GDM1 (cell line): ENCODE results near the gene KISS1R.
"Not testable (repeated sequence)": the region's sequence is repeated elsewhere in the genome, so short reads cannot be mapped to it uniquely, and the experiment has no call there.

ENCODE experiments used
- DNase-seq: peaks from one replicate; lab custom pipeline; 2025; lab: John Stamatoyannopoulos, UW

The KISS1R gene

GRCh38 chr19:917323-918151 lies at the start of gene KISS1R:
Gene KISS1R (plus strand): TSS chr19:917333. CDS start chr19:917503, 170 bp downstream.
- peak; percentile 20 for DNase-seq

DNA sequence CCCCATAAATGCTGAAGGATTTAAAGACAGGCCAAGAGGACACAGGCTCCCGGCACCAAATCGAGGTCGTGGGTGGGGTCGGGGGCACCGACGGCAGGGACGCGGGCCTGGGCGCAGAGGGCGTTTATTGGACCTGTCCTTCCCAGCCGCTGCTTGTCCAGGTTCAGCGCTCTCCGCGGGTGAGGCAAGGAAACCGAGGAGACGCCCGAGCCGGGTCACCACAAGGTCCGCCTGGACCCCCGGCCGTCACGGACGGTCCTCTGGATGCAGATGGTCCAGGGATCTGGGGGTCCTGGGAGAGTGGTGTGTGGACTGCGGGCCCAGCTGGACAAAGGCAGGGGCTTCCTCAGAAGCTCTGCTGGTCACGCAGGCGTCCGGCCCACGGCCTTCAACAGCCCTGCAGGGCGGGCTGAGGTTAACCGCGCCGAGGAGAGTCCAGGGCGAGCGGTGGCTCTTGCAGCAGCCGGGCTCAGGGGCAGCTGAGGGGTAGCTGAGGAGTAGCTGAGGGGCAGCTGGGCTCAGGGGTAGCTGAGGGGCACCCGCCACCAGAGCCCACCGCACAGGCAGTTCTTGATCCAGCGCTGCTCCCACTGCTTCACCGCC lies 49.2 kb upstream of the KISS1R start:
- no peak for DNase-seq

DNA sequence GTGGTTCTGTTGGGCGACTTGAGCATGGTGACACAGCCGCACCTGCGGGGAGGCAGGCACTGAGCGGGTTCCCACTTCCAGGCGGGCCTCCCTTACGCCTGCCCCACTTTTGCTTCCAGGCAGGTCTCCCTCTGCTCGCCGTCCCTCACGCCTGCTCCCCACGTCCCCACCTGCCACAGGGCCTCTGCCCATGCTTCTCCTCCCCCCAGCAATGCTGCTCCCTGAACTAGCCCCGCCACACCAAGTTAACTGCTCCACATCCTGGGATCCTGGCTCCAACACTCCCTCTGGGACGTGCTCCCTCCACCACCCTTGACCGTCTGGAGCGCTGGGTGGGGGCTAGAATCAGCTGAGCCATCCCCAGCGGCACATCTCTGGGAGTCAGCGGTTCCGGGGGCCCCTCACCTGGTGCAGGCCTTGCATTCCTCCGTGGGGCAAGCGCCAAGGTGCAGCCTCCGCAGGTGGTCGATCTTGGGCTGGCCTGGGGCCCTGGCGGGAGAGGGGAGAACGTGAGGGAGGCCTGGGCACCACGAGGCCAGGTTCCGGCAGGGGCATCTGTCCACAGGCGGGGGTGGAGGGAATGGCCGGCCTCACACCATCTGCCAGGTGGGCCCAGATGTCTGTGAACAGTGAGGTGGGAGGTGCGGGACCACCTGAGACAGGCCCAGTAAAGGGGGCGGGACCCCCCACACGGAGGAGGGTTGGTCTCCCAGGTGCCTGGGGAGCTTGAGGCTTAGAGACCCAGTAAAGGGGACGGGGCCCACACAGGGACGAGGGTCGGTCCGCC lies 48.5 kb upstream of the KISS1R start:
- DNase-seq: no peak

DNA sequence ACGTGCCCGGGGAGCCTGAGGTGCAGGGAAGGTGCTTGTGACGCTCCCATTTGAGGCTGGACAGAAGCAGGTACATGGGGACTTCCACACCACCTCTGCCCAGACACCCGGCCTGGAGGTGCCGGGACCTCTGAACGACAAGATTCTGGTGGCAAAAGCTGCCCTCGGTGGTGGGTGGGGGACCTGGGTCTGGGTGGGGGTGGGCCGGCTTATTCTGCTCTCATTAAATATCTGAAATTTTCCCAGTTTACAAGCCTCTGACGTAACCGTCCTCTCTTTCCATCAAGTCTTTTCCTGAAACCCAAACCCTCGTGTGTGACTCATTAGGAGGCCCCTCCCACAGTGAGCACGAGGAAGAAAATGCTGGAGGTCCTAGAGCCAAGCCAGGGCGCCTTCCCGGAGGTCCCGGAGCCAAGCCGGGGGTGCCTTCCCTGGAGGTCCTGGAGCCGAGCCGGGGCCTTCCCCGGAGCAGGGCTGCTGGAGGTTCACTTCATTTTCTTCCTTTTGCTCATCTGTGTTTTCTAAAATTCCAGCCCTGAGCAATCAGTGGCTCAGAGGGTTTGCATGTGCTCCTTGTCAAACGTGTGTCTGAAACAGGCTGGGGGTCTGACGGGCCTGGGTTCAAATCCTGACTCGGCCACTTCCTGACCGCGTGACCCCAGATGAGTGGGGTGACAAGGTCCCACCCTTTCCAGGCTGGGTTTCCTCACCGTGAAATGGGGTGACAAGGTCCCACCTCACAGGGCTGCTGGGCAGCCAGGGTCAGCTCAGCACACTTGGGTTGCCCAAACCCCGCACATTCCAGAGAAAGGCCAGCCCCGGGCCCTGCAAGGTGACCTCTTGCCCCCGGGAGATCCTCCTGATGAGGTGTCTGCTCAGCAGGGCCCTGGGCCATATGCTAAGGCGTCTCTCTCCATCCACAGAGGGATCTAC lies 47.6 kb upstream of the KISS1R start:
- no peak for DNase-seq

- no peak for DNase-seq
Observed at GRCh38 chr19:870314-870713, 46.8 kb upstream of the KISS1R start.

GRCh38 chr19:870963-871401 lies 46.2 kb upstream of the KISS1R start:
- no peak for DNase-seq

DNA sequence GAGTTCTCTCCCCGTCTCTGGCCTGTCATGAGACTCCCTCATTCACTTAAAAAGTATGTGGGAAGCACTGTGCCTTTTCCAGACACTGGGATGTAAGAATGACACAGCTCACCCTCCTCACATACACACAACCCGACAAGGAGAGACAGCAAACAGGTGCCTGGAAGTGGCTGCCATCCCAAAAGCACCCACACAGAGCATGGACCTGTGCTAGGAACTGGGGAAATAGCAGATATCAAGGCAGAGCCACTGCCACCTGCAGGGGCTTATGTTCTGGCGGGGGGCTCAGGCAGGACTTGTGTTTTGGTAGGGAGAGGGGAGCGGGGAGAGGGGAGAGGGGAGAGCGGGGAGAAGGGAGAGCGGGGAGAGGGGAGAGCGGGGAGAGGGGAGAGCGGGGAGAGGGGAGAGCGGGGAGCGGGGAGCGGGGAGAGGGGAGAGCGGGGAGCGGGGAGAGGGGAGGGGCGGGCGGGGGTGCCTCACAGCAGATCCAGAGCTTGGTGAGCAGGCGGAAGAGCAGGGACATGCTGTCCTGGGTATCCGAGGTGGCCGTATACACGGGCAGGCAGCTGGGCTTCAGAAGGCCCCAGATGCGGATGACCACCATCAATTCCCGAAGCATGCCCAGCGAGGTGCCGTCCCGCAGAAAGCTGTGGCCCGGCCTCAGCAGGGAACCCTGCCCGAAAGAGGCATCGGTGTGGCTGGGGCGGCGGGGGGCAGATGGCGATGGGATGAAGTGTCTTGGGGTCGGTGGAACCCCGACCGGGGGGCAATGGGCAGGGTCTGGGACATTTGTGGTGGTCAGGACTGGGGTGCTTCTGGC lies 45.5 kb upstream of the KISS1R start:
- no peak for DNase-seq

DNA sequence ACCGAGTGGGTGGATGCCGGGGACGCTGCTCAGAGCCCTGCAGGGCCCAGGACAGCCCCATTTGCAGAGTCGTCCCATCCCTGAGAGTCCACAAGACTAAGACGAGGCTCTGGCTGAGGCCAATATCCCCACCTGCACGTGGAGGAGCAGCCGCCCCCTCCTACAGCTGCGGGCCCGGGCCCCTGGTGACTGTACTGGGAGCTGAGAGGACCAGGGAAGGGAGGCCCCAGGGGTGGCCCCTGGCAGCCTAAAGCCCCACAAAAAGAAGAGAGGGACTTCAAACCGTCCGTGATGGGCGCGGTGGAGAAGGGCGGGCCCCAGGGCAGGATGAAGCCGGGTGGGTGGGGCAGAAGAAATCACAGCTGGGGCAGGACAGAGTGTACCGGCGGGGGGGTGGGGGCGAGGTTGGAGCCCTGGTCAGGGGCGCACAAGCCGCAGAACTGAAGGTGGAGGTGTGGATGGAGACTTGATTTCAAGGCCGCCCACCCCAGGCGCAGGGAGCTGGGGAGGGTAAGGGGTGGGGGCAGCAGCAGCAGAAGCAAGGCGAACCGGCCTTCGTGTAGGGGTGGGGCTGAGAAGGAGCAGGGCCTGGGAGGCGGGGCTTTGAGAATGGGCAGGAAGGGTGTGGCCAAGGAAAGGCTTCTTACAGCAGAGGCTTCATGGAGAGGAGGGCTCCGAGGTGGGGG lies 44.7 kb upstream of the KISS1R start:
- no peak for DNase-seq

DNA sequence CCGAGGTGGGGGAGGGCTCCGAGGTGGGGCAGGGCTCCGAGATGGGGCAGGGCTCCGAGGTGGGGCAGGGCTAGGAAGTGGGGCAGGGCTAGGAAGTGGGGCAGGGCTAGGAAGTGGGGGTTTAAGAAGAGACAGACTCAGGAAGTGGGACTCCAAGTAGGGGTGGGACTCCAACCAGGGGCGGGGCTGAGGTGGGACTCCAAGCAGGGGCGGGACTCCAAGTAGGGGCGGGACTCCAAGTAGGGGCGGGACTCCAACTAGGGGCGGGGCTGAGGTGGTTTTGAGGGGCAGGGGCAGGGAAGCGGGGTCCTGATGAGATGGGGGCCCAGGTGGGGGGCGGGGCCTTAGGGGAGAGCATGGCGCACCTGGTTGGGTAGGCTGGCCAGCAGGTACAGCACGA lies 44.0 kb upstream of the KISS1R start:
- no peak for DNase-seq

DNA sequence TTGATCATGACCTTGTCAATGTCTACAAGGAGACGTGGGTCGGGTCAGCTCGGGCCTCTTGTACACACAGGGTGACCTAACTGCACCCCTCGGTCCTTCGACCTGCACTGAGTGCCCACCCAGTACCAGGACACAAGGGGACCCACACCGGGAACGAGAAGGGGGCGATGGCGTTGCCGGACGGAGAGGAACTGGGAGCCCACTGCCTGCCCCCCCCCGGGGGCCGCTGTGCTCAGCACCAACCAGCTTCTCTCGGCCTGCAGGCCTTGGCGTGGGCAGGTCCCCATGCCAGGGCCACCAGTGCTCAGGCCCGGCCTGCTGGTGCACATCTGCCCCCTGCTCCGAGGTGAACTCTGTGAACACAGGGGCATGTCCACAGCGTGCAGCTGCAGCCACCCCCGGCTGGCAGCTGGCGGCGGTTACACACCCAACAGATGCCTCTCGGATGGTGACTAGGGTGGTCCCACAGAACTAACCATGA lies 43.5 kb upstream of the KISS1R start:
- DNase-seq: no peak

DNA sequence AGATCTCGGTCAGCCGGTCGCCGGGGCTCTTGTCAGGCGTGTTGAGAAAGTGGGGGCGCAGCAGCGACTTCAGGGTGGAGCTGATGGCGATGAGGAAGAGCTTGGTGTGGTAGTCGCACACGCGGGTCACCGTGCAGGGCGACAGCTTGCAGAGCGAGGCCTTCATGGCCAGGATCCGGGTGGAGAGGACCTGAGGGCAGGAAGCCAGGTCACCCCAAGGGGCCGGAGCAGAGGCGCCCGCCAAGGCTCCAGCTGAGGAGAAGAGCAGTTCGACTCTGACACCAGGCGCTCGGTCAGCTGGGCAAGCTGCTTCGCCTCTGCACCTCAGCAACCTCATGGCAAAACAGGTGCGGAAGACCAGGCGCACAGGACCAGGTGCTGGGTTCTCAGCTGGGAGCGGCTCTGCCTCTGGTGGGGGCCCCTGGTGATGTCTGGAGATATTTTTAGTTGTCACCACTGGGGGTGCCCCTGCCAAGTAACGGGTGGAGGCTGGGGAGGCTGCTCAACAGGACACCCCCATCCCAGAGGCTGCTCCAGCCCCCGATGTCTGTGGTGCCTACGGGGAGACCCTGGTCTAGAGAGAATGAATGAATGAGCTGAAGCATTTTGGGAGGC lies 41.8 kb upstream of the KISS1R start:
- no peak for DNase-seq

GRCh38 chr19:876089-876488 lies 41.0 kb upstream of the KISS1R start:
- DNase-seq: no peak

DNA sequence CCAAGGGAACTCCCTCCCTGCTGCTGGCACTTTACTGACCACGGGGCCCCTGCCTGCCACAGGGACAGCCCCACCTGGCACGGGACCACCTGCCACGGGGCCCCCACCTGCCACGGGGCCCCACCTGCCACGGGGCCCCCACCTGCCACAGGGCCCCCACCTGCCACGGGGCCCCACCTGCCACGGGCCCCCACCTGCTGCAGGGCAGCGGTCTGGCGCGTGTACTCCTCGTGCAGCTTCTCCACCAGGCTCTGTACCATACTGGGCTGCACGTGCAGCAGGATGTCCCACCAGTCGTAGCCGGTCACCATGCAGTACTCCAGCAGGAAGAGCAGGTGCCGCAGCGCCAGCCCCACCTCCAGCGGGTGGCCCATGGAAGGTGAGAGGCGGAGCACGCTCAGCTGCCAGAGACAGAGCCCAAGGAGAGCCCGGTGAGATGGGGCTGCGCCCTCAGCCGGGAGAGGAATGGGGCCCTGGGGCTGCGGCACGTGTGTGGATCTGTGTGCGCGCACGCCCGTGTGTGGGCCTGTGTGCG lies 40.3 kb upstream of the KISS1R start:
- no peak for DNase-seq

DNA sequence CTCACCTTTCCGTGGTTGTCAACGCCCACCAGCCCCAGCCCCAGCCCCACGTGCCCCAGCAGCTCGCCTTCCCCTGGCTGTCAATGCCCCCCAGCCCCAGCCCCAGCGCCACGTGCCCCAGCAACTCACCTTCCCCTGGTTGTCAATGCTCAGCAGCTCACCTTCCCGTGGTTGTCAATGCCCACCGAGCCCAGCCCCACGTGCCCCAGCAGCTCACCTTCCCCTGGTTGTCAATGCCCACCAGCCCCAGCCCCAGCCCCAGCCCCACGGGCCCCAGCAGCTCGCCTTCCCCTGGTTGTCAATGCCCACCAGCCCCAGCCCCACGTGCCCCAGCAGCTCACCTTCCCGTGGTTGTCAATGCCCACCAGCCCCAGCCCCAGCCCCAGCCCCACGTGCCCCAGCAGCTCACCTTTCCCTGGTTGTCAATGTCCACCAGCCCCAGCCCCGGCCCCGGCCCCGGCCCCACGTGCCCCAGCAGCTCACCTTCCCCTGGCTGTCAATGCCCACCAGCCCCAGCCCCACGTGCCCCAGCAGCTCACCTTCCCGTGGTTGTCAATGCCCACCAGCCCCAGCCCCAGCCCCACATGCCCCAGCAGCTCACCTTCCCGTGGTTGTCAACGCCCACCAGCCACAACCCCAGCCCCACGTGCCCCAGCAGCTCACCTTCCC lies 39.0 kb upstream of the KISS1R start:
- DNase-seq: not testable (repeated sequence)

GRCh38 chr19:878751-879561 lies 38.2 kb upstream of the KISS1R start:
- not testable (repeated sequence) for DNase-seq

DNA sequence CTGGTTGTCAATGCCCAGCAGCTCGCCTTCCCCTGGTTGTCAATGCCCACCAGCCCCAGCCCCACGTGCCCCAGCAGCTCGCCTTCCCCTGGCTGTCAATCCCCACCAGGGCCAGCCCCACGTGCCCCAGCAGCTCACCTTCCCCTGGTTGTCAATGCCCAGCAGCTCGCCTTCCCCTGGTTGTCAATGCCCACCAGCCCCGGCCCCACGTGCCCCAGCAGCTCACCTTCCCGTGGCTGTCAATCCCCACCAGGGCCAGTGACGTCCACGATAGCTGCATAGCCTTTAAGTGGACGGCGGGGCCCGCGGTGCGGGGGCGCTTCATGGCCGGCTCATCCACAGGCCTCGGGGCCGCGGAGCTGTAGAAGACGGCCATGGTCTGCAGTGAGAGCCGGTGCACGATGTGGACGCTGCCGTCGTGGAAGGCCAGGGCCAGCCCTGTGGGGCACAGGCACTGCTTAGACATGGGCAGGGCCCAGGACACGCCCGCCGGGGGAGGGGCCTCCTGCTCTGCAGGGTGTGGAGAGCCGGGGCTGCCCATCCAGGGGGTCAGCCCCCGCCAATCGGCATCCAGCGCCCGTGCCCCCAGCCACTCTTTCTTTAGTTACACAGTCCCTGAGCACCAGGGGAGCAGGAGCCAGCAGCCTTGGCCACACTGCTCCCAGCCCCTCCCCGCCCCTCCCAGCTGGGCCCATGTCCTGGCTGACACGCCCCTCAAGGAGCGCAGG lies 37.3 kb upstream of the KISS1R start:
- no peak for DNase-seq

DNA sequence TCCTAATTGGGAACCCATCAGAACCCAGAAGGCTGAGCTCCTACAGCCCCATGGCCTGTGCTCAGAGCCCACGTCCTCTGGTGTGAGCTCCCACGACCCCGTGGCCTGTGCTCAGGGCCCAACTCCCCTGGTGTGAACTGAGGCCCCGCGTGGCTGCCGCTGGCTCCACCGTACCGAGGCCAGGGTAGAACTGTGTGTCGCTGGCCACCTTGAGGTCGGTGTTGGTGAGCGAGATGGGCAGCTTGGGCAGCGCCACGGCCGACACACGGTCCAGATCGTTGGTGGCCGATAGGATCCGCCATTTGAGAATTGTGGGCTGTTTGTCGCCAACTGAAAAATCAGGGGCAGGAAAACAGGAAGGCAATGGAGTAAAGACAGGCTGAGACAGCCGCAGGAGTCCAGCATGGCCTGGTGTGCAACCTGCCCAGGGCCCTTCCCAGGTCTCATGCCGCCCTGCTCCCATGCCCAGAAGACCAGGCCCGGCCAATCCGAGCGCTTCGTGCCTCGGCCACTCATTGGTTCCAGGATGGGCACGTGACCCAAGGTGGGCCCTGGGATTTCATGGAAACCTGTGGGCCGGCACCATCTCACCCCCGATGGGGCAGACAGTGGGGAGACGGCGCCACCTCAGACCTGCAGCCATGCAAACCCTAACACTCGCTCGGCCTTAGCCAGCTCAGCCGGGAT lies 35.6 kb upstream of the KISS1R start:
- no peak for DNase-seq
